Hepatocyte (in vitro differentiated cells): ENCODE results near the gene HEATR5B. TPM values are rescaled to one million over a fixed set of nuclear protein-coding genes. Genes with fewer than 3 reads are reported as not detected.
"Not testable (repeated sequence)": the region's sequence is repeated elsewhere in the genome, so short reads cannot be mapped to it uniquely, and the experiment has no call there.

Source experiments
- DNase-seq: peaks from one replicate; pipeline ENCODE4 v3.0.0-alpha.2; 2016; ENCODE audit warnings: low spot score
- H2AFZ ChIP-seq: fragments of 200-600 bp; sonication (generic); 2 replicates; pipeline ENCODE4 v1.6.0; 2016; ENCODE audit warnings: antibody characterized with exemption, mild to moderate bottlenecking
- H3K27ac ChIP-seq: fragments of 200-600 bp; sonication (generic); 2 replicates; pipeline ENCODE4 v1.5.1; 2016; ENCODE audit warnings: mild to moderate bottlenecking
- H3K27me3 ChIP-seq: fragments of 200-600 bp; sonication (generic); 2 replicates; pipeline ENCODE4 v1.6.1; 2016
- H3K36me3 ChIP-seq: fragments of 200-600 bp; sonication (generic); replicated peaks from 2 replicates; pipeline ENCODE4 v1.5.1; 2016; ENCODE audit warnings: low read depth; ENCODE audit not compliant: insufficient read depth
- H3K4me1 ChIP-seq: fragments of 200-600 bp; sonication (generic); 2 replicates; pipeline ENCODE4 v1.5.1; 2016; ENCODE audit warnings: mild to moderate bottlenecking, moderate library complexity; ENCODE audit not compliant: insufficient read depth
- H3K4me2 ChIP-seq: fragments of 200-600 bp; sonication (generic); 2 replicates; pipeline ENCODE4 v1.6.0; 2016
- H3K4me3 ChIP-seq: fragments of 200-600 bp; sonication (generic); 2 replicates; pipeline ENCODE4 v1.5.1; 2016; ENCODE audit warnings: mild to moderate bottlenecking
- H3K79me2 ChIP-seq: fragments of 200-600 bp; sonication (generic); 2 replicates; pipeline ENCODE4 v1.6.0; 2017; ENCODE audit warnings: mild to moderate bottlenecking
- H3K9me2 ChIP-seq: fragments of 200-600 bp; sonication (generic); replicated peaks from 2 replicates; pipeline ENCODE4 v1.6.0; 2017; ENCODE audit warnings: mild to moderate bottlenecking; ENCODE audit not compliant: insufficient read depth
- H3K9me3 ChIP-seq: fragments of 200-600 bp; sonication (generic); 2 replicates; pipeline ENCODE4 v1.5.1; 2016; ENCODE audit warnings: low read depth, mild to moderate bottlenecking
- H4K20me1 ChIP-seq: fragments of 200-600 bp; sonication (generic); 2 replicates; pipeline ENCODE4 v1.6.0; 2016; ENCODE audit warnings: mild to moderate bottlenecking; ENCODE audit not compliant: insufficient read depth, poor library complexity, severe bottlenecking
- CTCF ChIP-seq: fragments of 200-600 bp; sonication (generic); IDR thresholded peaks from 2 replicates; pipeline ENCODE4 v1.5.1; 2016; ENCODE audit warnings: antibody characterized with exemption, mild to moderate bottlenecking; ENCODE audit not compliant: poor library complexity
- EZH2 ChIP-seq: fragments of 200-600 bp; sonication (generic); IDR thresholded peaks from 2 replicates; pipeline ENCODE4 v1.6.1; 2016; ENCODE audit warnings: antibody characterized with exemption, mild to moderate bottlenecking, borderline replicate concordance
- EZH2phosphoT487 ChIP-seq: fragments of 200-600 bp; sonication (generic); IDR thresholded peaks from one replicate; pipeline ENCODE4 v1.6.1; 2018; ENCODE audit warnings: antibody characterized with exemption, mild to moderate bottlenecking, low read depth, moderate library complexity; ENCODE audit not compliant: unreplicated experiment, severe bottlenecking
- WGBS: methylation state at CpG from one replicate; pipeline ENCODE4 v1.1.6; 2016; ENCODE audit warnings: low lambda C conversion rate; ENCODE audit errors: missing lambda C conversion rate; 5-methylcytosine and 5-hydroxymethylcytosine counted together
- polyA plus RNA-seq: library from polyadenylated mRNA; unstranded; fragments of >200 nt; fragmentation: Nextera tagmentation; extraction: Ambion mirVana; gene quantifications from 2 replicates; pipeline ENCODE4 v1.2.1, GENCODE V29; 2016
- total RNA-seq: library from RNA; depleted of rRNA; stranded (reverse); fragments of >200 nt; gene quantifications from 2 replicates; pipeline ENCODE4 v1.2.3, GENCODE V29; 2014

The HEATR5B gene
- total and polyA plus RNA-seq, 2 experiments from 2014 or later: 5.1 to 25.1 TPM

DNA sequence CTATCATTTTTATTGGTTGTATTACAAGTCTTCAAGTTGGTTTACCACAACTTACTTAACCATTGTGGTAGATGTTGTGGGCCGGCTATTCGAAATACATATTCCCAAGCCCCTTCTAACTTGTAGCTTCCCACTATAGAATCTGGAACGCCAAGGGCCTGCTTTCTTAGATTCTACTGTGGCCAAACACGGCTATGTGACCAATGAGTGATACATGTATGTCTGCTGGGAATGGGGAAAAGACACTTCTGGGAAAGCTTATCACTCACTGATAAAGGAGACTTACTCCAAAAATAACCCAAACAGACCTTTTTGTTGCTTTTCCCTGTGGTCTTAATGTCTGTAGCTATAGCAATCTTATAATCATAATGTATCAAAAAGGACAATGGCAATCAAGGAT, 142.3 kb downstream of the HEATR5B start:
- TF ChIP-seq CTCF: no peak
- TF ChIP-seq EZH2: no peak
- no peak for TF ChIP-seq EZH2phosphoT487
- Histone ChIP-seq H3K27ac (no peak overlapping the region), H3K79me2 (peaks cover 45% of the 10 kb centered on the region), H3K36me3 (no peaks in the 10 kb centered on the region), H4K20me1 (no peaks in the 10 kb centered on the region), H2AFZ (no peak overlapping the region), H3K9me3 (no peaks in the 10 kb centered on the region), H3K4me2 (no peak overlapping the region), H3K4me3 (no peak overlapping the region), H3K4me1 (no peaks in the 10 kb centered on the region), H3K9me2 (no peaks in the 10 kb centered on the region), H3K27me3 (no peaks in the 10 kb centered on the region)
- no peak for DNase-seq
- WGBS: 86% methylated on average over 4 of the region's 4 CpGs

DNA sequence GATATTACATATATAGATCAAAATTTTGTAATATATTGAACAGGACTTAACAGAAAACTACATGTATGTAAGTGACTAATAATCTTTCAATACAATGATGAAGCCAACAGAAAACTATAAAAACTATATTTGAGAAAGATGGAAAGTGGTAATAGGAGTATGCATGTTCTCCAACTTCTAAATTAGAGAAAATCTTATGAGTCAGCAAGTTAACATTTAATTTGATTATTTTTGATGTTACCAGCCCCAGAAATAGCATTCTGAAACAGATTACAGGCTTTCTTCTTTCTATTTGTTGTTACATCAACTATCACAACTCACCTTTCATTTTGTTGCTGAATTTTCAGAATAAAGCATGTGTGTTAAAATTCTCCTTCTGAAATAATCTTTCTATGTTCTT, 147.6 kb downstream of the HEATR5B start:
- H2AFZ ChIP-seq, H3K27me3 ChIP-seq, H3K4me2 ChIP-seq, H3K4me3 ChIP-seq, H3K9me2 ChIP-seq, H3K27ac ChIP-seq, DNase-seq, H3K9me3 ChIP-seq, H4K20me1 ChIP-seq, H3K4me1 ChIP-seq, H3K36me3 ChIP-seq: not testable (repeated sequence)
- peaks cover 26% of the 10 kb centered on the region for H3K79me2 ChIP-seq

DNA sequence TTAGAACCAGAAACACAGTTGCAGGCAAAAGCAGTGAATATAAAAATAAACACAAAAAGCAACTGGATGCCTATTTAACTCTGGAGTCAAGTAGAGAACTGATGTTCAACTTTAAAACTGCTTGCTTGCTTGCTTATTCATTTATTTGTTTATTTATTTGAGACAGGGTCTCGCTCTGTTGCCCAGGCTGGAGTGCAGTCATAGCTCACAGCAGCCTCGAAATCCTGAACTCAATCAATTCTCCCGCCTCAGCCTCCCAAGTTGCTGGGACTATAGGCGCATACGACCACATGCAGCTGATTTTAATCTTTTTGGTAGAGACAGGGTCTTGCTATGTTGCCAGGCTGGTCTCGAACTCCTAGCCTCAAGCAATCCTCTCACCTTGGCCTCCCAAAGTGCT, 152.5 kb downstream of the HEATR5B start:
- not testable (repeated sequence) for H3K27ac ChIP-seq

More for the DNA sequence above, 152.5 kb downstream of the HEATR5B start:
- H2AFZ ChIP-seq, H3K9me3 ChIP-seq, H3K4me3 ChIP-seq, H3K27me3 ChIP-seq, H3K4me2 ChIP-seq, H4K20me1 ChIP-seq, H3K9me2 ChIP-seq, H3K4me1 ChIP-seq, DNase-seq, H3K36me3 ChIP-seq: not testable (repeated sequence)
- H3K79me2 ChIP-seq: peaks cover 45% of the 10 kb centered on the region
- 95% methylated on average over 6 of the region's 6 CpGs for WGBS

Other genes with a start within 250 kb of the HEATR5B start
- gene STRN, start 117.8 kb downstream of the HEATR5B start, total RNA-seq: 13.9 and 14.1 TPM in 2 replicates
- gene STRN, start 117.8 kb downstream of the HEATR5B start, polyA plus RNA-seq: 4.4 TPM in 2 replicates
- gene GPATCH11, start 146 bp upstream of the HEATR5B start, total RNA-seq: 4.3 and 7.0 TPM in 2 replicates
- 2.8 and 3.1 TPM in 2 replicates for gene GPATCH11, start 146 bp upstream of the HEATR5B start, polyA plus RNA-seq
- 35.6 and 38.4 TPM in 2 replicates for gene EIF2AK2, start 72.6 kb upstream of the HEATR5B start, total RNA-seq
- gene EIF2AK2, start 72.6 kb upstream of the HEATR5B start, polyA plus RNA-seq: 22.2 and 27.8 TPM in 2 replicates
- gene SULT6B1, start 104.3 kb upstream of the HEATR5B start, total RNA-seq: not detected in 2 replicates
- not detected in 2 replicates for gene SULT6B1, start 104.3 kb upstream of the HEATR5B start, polyA plus RNA-seq
- gene CEBPZOS, start 112.1 kb upstream of the HEATR5B start, total RNA-seq: 11.0 and 14.8 TPM in 2 replicates
- gene CEBPZOS, start 112.1 kb upstream of the HEATR5B start, polyA plus RNA-seq: 13.7 and 17.1 TPM in 2 replicates
- gene CEBPZ, start 147.2 kb upstream of the HEATR5B start, total RNA-seq: 40.3 and 49.7 TPM in 2 replicates
- 15.4 and 21.5 TPM in 2 replicates for gene CEBPZ, start 147.2 kb upstream of the HEATR5B start, polyA plus RNA-seq
- gene NDUFAF7, start 147.3 kb upstream of the HEATR5B start, total RNA-seq: 14.7 and 17.7 TPM in 2 replicates
- 11.8 and 17.1 TPM in 2 replicates for gene NDUFAF7, start 147.3 kb upstream of the HEATR5B start, polyA plus RNA-seq
- 35.9 and 36.4 TPM in 2 replicates for gene PRKD3, start 240.5 kb upstream of the HEATR5B start, total RNA-seq
- gene PRKD3, start 240.5 kb upstream of the HEATR5B start, polyA plus RNA-seq: 17.3 and 20.7 TPM in 2 replicates